ENCODE data around the gene OPHN1.

The OPHN1 gene

DNA sequence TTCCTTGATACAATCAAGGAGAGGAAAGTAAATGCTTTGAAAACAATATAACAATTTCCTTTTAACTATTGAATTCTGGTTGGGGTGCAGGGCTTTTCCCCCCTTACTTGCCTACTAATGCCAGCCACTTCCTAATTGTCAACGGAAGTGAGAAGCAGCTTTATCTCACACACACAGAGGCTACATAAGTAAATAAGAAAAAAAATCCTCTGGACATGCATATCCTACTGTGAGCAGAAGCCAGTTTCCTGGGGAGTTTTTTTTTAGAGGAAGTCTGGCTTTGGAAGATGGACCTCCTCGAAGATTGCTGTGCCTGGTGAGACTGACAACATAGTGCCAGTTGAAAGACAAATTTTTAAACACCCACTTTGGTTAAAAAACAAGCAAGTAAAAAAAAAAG lies 180.6 kb downstream of the OPHN1 start:
- DNase-seq (ENCODE audit: low read depth in 2 of 2) = no peak

- no peak for DNase-seq (ENCODE audit: low read depth in 2 of 2)
These were observed 183.4 kb downstream of the OPHN1 start for GRCh38 chrX:68249903-68250302.

DNA sequence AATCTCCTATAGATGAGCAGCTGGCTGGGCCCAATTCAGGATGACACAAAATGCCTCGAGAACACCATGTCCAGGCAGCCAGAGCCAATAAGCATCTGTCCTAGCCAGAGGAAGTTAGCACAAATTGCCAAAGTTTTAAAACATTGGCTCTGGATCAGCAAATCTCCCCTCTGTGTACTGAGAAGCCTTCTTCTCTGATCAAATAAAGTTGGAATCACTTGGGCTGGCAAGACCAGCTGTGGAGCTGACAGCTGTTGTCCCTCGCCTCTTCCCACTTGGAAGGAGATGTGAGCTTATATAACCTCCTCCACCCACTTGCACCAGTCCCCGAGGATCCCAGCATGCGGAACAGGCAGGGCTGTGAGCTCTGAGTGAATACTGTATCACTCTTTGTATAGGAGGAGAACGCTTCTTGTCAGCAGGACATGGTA lies 183.9 kb downstream of the OPHN1 start:
- DNase-seq (ENCODE audit: low read depth in 2 of 2) = no peak

DNA sequence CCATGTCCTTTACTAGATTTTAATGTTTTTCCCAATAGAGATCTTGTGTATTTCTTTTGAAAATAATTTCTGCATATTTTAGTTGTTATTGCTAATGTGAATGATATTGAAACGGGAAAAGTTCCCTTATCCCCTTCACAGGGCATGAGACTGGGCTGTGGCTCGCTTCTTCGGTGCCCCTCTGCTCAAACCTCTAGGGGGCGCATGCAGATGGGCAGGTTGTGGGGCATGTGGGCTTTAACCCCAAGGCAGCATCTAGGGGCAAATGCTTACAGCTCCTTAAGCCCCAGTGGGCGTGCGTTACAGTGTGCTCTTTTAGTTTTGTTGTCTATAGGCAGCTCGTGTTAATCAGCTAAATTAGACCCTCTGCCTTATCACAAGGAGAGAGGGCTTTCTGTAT lies 194.7 kb downstream of the OPHN1 start:
- no peak for DNase-seq (ENCODE audit: low read depth in 2 of 2)

DNA sequence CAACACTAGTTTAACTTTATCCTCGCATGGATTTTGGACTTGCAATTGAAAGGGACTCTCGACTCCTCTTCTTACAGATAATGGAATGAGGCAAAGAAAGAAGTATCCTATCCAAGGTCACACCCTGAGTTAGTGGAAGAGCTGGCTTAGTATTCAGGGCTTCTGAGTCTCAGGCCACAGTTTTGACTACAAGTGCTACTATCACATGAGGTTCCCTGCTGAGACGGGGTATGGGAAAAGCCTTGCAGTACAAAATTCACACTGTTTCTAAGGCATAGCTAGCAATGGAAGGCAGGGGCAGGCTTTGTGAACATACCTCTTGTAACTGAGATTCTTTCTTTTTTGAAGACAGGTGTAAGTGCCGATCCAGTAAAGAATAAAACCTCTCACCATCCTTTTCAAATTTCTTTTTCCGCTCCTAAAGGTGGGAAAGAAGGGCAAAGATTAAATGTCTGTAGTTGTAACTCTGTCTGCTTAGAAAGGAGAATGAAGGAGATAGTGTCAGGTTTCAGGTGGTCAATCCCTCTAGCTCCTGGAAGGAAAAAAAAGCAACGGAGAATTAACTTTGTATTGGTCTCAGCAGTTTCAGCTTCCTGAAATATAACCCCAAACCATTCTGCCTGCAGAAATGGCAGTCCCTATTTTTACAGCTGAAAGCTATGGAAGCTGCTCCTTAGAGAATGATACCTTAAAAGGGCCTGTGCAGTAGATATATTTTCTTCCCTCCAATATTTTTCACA lies 199.0 kb downstream of the OPHN1 start:
- DNase-seq (ENCODE audit: low read depth in 2 of 2) = no peak

DNA sequence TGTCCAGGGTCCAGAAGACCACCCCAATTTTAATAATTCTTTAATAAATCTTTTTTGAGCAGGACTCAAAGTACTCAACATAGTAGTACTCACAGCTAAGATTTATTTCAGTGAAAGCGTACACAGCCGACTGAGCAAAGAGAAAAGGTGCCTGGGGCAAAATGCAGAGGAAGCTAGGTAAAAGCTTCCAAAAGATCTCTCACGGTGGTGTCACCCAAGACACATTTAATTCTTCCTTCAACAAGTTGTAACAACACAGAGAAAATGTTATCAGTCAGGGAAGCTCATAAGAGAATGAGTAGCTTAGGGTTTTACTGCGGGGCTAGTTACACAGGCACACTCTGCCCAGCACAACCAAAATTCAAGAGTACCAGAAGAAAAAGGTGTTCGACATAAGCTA lies 201.1 kb downstream of the OPHN1 start:
- DNase-seq (ENCODE audit: low read depth in 2 of 2) = no peak

- DNase-seq (ENCODE audit: low read depth in 2 of 2) = no peak
These were observed 224.3 kb downstream of the OPHN1 start for GRCh38 chrX:68209008-68209407.

- DNase-seq (ENCODE audit: low read depth in 2 of 2) = no peak
These were observed 228.7 kb downstream of the OPHN1 start for GRCh38 chrX:68204521-68205038.

- no peak for DNase-seq (ENCODE audit: low read depth in 2 of 2)
These were observed 229.6 kb downstream of the OPHN1 start for GRCh38 chrX:68203646-68204045.

DNA sequence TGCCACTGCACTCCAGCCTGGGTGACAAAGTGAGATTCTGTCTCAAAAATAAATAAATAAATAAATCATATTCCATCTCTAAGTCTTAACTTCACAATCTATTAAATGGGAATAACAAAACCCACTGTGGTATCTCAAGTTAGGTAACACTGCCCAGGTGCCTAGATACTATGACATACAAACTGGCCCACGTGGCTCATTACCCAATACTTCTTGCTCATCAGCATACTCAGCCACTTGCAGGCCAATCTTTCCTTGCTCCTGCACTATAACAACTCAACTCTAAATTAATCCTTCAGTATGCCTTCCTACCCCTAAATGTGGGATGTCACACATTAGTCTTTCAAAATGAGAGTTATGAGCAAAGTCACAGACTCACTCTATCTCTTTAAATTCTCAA lies 230.1 kb downstream of the OPHN1 start:
- DNase-seq (ENCODE audit: low read depth in 2 of 2) = no peak

GRCh38 chrX:68199062-68199848 lies 234.0 kb downstream of the OPHN1 start:
- no peak for DNase-seq (ENCODE audit: low read depth in 2 of 2)

DNA sequence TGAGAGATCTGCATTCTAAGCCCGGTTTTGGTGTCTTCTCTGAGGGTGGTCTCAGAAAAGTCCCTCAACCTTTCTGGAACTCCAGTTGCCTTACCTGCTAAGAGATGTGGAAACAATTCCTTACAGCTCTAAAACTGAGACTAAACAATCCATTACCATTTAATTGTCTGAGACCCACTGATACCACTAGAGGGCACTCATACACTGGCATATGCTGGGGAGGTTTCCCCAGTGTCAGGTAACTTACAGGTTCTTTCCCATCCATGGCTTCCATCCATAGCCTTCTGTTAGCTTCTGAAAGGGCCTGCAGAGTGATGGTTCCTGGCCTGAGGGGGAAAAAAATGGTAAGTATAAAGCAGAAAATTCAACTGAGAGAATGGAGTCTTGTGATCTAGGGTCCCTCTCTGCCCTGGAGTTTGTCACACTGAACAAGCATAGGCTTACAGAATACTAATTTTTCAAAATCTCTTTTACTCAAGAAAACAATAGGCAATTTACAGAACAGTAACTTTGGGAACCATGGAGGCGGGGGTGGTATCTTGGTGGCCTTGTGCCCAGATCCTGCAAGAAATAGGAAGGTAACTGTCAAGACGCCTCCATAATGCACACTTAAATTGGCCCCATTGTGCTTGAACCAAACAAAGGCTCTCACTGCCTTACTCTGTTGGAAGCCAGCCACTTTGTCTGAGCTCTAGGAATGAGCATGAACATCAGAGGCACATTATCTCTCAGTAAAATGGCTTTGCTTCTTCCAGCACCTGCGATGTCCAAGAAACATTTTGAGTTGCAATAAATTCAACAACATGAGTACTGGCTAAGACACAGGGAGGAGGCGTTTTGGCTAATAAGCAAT lies 236.1 kb downstream of the OPHN1 start:
- DNase-seq (ENCODE audit: low read depth in 2 of 2) = peak in 1 of 2 donors; percentile 2

- no peak for DNase-seq (ENCODE audit: low read depth in 2 of 2)
These were observed 237.7 kb downstream of the OPHN1 start for GRCh38 chrX:68195561-68195960.

DNA sequence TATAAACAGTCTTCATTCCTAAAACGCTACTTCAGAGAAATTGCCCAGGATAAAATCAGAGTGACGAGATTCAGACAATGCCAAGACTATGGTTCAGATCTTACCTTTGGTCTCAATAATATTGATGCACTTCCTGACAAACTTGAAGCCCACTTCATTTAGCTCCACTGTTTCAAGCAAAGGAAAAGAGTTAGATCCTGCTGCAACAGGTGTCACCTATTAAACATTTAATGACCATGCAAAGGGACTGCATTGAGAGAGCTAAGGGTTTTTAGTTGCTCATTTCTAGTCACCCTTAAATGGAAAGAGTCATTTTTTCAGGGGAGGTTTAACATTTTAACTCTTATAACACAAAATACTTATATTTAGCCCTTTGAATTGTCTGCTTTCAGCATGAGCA lies 239.5 kb downstream of the OPHN1 start:
- no peak for DNase-seq (ENCODE audit: low read depth in 2 of 2)

DNA sequence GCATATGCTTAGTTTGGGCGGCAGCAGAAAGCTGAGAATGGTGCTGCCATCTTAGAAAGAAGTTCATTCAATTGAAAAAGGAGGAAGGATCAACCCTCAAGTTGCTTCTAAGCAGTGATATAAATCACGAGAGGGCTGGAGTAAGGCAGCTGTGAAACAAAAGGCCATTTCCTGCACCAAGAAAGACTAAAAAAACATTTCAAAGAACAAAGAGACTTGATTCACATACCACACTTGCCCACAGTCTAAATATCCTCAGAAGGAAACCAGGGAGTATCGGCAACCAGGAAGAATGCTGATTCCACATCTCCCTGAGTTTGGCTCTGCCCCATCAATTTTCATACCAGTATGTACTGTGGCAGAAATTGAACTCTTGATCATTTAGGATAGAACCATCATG lies 240.1 kb downstream of the OPHN1 start:
- DNase-seq (ENCODE audit: low read depth in 2 of 2) = no peak

DNA sequence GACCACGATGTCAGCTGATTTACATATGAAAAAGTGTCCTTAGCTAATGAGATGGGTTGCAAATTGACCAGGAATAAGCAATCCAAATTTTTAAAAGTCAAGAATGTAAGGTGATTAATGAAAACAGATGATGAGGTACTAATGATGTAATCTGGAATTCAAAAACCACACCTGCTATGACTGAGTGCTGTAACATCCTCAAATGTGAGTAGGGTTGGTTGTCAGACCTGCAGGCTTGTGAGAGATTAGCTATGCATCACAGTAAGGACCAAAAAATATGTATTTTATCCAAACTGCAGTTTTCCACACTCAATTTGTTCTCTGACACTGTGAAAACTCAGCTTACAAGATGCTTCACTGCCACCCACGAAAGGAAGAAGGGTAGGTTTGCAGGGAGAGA lies 242.5 kb downstream of the OPHN1 start:
- no peak for DNase-seq (ENCODE audit: low read depth in 2 of 2)

- no peak for DNase-seq (ENCODE audit: low read depth in 2 of 2)
These were observed 246.6 kb downstream of the OPHN1 start for GRCh38 chrX:68186552-68187262.

- DNase-seq (ENCODE audit: low read depth in 2 of 2) = no peak
These were observed 248.1 kb downstream of the OPHN1 start for GRCh38 chrX:68185161-68185560.

GRCh38 chrX:68183612-68184214 lies 249.6 kb downstream of the OPHN1 start:
- DNase-seq (ENCODE audit: low read depth in 2 of 2) = no peak

DNA sequence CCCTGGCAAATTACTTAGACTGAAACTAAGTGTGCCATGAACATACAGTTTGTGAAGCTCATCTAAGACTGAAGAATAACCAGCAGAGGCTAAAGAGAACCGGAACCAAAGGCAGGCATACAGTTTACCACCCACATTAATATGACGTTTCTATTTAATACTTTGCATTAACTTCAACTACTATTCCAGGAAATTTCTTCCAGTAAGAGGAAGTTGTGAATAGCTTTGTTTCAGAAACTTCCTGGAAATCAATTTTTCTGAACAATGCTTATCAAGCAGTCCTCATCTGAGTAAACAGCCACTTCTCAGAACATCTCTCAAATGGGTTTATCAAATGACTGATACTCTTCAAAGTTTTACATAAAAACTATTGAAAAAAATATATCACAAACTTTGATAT lies 252.7 kb downstream of the OPHN1 start:
- no peak for DNase-seq (ENCODE audit: low read depth in 2 of 2)

DNA sequence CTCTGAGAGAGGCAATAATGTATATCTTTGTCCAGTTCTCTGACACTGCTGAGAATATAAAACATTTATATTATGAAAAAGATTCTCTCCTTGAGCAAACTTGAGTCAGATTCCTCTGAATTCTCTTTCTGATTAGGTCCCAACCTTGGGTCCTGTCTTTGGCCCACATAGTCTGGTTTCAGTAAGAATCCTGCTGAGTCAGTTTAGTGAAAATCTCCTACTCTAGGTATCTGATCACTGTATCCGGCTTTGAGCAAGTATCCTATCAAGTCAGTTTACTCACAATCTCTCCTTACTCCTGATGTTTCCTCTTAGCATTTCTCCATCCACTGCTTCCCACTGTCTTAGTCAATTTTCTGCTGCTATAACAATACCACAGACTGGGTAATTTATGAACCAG lies 253.9 kb downstream of the OPHN1 start:
- no peak for DNase-seq (ENCODE audit: low read depth in 2 of 2)

All from stimulated activated CD4-positive, alpha-beta T cell treated with anti-CD3 and anti-CD28 coated beads, Interleukin-4, amount 100 ng/mL, for 48 hours (primary cell).